Loucy (cell line): ENCODE data around the gene ZNF385C.

Experiments used
- H2AFZ ChIP-seq: fragments of 200-600 bp; sonication (generic); 2 replicates; pipeline ENCODE4 v1.6.0; 2016; ENCODE audit warnings: antibody characterized with exemption, mild to moderate bottlenecking, low read length, moderate library complexity
- H3F3A ChIP-seq: fragments of 200-600 bp; 2 replicates; pipeline ENCODE4 v1.6.0; 2016; ENCODE audit warnings: antibody characterized with exemption, low read depth, mild to moderate bottlenecking
- H3K27me3 ChIP-seq: fragments of 200-600 bp; sonication (generic); 2 replicates; pipeline ENCODE4 v1.6.1; 2014; ENCODE audit warnings: low read length, mild to moderate bottlenecking; ENCODE audit not compliant: insufficient read depth, poor library complexity, severe bottlenecking
- H3K36me3 ChIP-seq: fragments of 200-600 bp; sonication (generic); 2 replicates; pipeline ENCODE4 v1.6.1; 2016; ENCODE audit warnings: low read length; ENCODE audit not compliant: insufficient read depth
- H3K4me1 ChIP-seq: fragments of 200-600 bp; sonication (generic); 2 replicates; pipeline ENCODE4 v1.5.1; 2014; ENCODE audit warnings: low read length, mild to moderate bottlenecking; ENCODE audit not compliant: insufficient read depth, poor library complexity, severe bottlenecking
- H3K4me2 ChIP-seq: fragments of 200-600 bp; sonication (generic); 2 replicates; pipeline ENCODE4 v1.6.0; 2014; ENCODE audit warnings: antibody characterized with exemption, low read length, low read depth, mild to moderate bottlenecking; ENCODE audit not compliant: poor library complexity, severe bottlenecking
- H3K4me3 ChIP-seq: fragments of 200-600 bp; sonication (generic); 2 replicates; pipeline ENCODE4 v1.5.1; 2014; ENCODE audit warnings: low read length, mild to moderate bottlenecking, mixed read lengths; ENCODE audit not compliant: poor library complexity, severe bottlenecking
- H3K79me2 ChIP-seq: fragments of 200-600 bp; sonication (generic); 2 replicates; pipeline ENCODE4 v1.6.1; 2014; ENCODE audit warnings: low read length; ENCODE audit not compliant: insufficient read depth
- H3K9ac ChIP-seq: fragments of 200-600 bp; sonication (generic); 2 replicates; pipeline ENCODE4 v1.6.0; 2014; ENCODE audit warnings: mild to moderate bottlenecking, low read depth, low read length, moderate library complexity; ENCODE audit not compliant: poor library complexity, severe bottlenecking
- H3K9me2 ChIP-seq: fragments of 200-600 bp; sonication (generic); replicated peaks from 2 replicates; pipeline ENCODE4 v1.6.1; 2016; ENCODE audit warnings: low read depth, low read length, mixed read lengths
- H3K9me3 ChIP-seq: fragments of 200-600 bp; sonication (generic); 2 replicates; pipeline ENCODE4 v1.6.1; 2014; ENCODE audit warnings: mild to moderate bottlenecking, antibody characterized with exemption, low read length, low read depth; ENCODE audit not compliant: insufficient read depth
- H4K20me1 ChIP-seq: fragments of 200-600 bp; sonication (generic); 2 replicates; pipeline ENCODE4 v1.6.0; 2014; ENCODE audit warnings: antibody characterized with exemption, low read length, mild to moderate bottlenecking; ENCODE audit not compliant: insufficient read depth, poor library complexity, severe bottlenecking
- CTCF ChIP-seq: fragments of 200-600 bp; sonication (generic); conservative IDR thresholded peaks from 2 replicates; pipeline ENCODE4 v1.5.1; 2014; ENCODE audit warnings: mild to moderate bottlenecking, antibody characterized with exemption, low read length
- EZH2phosphoT487 ChIP-seq: fragments of 200-600 bp; IDR thresholded peaks from 2 replicates; pipeline ENCODE4 v1.6.1; 2018; ENCODE audit warnings: antibody characterized with exemption, mild to moderate bottlenecking, moderate library complexity, borderline replicate concordance

The ZNF385C gene

GRCh38 chr17:42039794-42040763 is 58.2 kb downstream of the ZNF385C start:
- TF ChIP-seq CTCF (no peak), EZH2phosphoT487 (no peak)
- no peaks in the 10 kb centered on the region for H4K20me1 ChIP-seq
- no peaks in the 10 kb centered on the region for H3K4me1 ChIP-seq
- no peaks in the 10 kb centered on the region for H3K9me2 ChIP-seq
- H2AFZ ChIP-seq, result no peak overlapping the region
- H3K36me3 ChIP-seq, result no peaks in the 10 kb centered on the region
- H3K9me3 ChIP-seq, result no peaks in the 10 kb centered on the region
- no peak overlapping the region for H3K4me2 ChIP-seq
- no peaks in the 10 kb centered on the region for H3F3A ChIP-seq
- no peak overlapping the region for H3K9ac ChIP-seq
- H3K4me3 ChIP-seq, result no peak overlapping the region
- H3K27me3 ChIP-seq, result no peaks in the 10 kb centered on the region
- no peaks in the 10 kb centered on the region for H3K79me2 ChIP-seq

- H4K20me1 ChIP-seq, result no peaks in the 10 kb centered on the region
- peaks cover 6% of the 10 kb centered on the region for H3K4me1 ChIP-seq
- H3K4me3 ChIP-seq, result no peak overlapping the region
- no peaks in the 10 kb centered on the region for H3K9me2 ChIP-seq
- H3K79me2 ChIP-seq, result no peaks in the 10 kb centered on the region
- H3K4me2 ChIP-seq, result no peak overlapping the region
- no peak for TF ChIP-seq EZH2phosphoT487
- H3K27me3 ChIP-seq, result no peaks in the 10 kb centered on the region
- H3K36me3 ChIP-seq, result no peaks in the 10 kb centered on the region
- H3F3A ChIP-seq, result no peaks in the 10 kb centered on the region
- H3K9ac ChIP-seq, result no peak overlapping the region
- no peak overlapping the region for H2AFZ ChIP-seq
- no peaks in the 10 kb centered on the region for H3K9me3 ChIP-seq
Measured at GRCh38 chr17:42038221-42038973, 59.9 kb downstream of the ZNF385C start.

- Histone ChIP-seq H3K9ac (no peak overlapping the region), H3K36me3 (no peaks in the 10 kb centered on the region), H3F3A (no peaks in the 10 kb centered on the region), H4K20me1 (no peaks in the 10 kb centered on the region), H3K79me2 (no peaks in the 10 kb centered on the region), H3K9me2 (no peaks in the 10 kb centered on the region), H3K4me3 (no peak overlapping the region), H3K4me1 (peaks cover 6% of the 10 kb centered on the region), H3K9me3 (no peaks in the 10 kb centered on the region), H3K4me2 (no peak overlapping the region), H3K27me3 (no peaks in the 10 kb centered on the region), H2AFZ (no peak overlapping the region; the same call in 1 of the 2 replicates)
- TF ChIP-seq EZH2phosphoT487 (no peak), CTCF (no peak)
Measured at GRCh38 chr17:42034059-42034458, 64.2 kb downstream of the ZNF385C start.
